Stimulated activated CD4-positive, alpha-beta T cell treated with anti-CD3 and anti-CD28 coated beads, Interleukin-2, amount 100 ng/mL, for 24 hours (primary cell): ENCODE results near the gene HOXA5.
A peak's percentile ranks its signal among the peaks of the same experiment; 100 is the strongest.

Experiments
- DNase-seq, 2 donors: peaks; one replicate each; pipeline ENCODE4 v3.0.0-alpha.2; 2020

The HOXA5 gene

DNA sequence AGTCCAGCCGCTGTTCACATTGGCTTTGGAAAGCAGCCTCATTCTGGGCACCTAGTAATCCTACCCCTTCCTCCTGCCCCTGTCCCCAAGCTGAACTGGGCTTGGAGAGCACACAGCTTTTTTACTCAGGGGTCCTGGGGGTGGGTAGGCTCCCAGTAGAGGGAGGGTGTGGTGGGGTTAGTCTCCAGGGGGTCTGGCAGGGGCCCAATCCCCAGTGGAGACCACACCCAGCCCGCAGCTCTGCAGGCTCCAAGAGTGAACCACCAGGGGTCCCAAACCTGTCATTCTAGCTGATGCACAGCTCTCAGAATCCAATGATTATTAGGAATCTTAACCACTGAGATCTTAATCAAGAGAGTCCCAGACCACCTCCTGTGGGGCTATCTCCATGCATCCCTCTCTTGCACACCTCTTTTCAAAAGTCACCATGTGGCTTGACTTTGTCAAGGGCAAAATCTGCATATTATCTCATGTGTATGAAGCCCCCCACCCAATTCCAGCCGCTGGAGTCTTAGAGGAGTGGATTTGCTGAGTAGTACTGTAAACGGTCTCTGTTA is 38.9 kb upstream of the HOXA5 start:
- no peak for DNase-seq

DNA sequence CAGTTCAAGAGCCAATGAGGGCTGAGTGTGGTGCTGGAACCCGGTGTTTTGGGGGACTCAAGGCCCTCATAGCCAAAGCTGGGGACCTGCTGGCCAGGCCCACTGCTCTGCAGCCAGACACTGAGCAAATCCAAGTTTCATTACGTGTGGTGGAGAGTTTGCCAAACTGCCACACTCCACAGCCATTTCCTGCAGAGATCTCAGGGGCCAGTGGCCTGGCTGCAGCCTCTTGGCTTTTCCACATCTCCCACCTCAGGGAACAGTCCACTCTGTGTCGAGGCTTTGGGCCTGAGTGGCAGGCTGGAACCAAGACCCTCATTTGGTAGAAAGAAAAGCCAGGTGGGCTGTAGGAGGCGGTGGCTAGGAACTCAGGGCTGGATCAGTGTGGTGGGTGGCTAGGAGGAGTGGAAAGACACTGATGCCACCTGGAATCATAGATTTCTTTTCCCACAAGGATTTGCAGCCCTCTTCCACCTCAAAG is 38.4 kb upstream of the HOXA5 start:
- no peak for DNase-seq

DNA sequence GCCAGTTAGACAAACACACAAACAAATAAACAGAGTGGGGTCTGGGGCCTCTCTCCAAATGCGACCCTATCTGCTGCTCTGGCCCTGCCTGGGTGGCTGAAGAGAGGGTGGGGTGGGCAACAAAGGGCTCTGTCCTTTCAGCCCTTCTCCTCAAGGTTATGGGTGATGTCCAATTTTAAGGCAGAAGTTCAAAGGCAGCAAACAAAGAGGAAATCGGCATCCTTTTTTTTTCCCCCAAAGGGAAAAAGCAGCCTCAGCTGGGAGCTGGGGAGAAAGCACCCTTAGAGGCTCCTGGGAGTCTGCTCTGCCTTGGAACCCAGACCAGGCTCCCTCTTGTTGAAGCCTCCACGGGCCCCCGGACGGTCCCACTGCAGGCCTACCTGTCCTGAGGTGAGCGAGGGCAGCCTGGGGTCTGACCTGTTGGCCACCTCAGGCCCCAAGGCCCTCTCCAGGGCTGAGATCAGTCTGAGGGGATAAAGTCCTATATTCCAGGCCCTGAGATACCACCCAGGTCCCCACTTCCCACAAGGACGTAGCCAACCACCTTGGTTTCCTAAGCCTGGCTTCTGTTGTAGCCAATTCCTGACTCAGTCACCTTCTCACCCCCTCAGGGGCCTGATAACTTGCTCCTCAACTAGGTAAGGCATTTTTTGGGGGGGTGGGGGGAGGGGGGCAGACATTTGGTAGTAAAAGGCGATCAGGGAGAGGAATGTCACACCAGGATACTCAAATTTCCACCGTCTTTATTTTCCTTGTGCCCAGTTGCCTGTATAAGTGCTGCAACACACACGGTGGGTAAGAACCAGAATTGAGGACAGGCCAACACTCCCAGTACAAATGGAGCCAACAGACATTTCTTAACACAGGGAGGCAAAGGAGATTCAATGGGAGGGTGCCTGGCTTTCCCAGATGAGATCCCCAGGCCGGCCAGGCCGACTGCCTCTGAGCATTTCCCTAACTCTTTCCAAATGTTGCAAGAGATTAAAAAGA is 37.2 kb upstream of the HOXA5 start:
- DNase-seq = no peak

DNA sequence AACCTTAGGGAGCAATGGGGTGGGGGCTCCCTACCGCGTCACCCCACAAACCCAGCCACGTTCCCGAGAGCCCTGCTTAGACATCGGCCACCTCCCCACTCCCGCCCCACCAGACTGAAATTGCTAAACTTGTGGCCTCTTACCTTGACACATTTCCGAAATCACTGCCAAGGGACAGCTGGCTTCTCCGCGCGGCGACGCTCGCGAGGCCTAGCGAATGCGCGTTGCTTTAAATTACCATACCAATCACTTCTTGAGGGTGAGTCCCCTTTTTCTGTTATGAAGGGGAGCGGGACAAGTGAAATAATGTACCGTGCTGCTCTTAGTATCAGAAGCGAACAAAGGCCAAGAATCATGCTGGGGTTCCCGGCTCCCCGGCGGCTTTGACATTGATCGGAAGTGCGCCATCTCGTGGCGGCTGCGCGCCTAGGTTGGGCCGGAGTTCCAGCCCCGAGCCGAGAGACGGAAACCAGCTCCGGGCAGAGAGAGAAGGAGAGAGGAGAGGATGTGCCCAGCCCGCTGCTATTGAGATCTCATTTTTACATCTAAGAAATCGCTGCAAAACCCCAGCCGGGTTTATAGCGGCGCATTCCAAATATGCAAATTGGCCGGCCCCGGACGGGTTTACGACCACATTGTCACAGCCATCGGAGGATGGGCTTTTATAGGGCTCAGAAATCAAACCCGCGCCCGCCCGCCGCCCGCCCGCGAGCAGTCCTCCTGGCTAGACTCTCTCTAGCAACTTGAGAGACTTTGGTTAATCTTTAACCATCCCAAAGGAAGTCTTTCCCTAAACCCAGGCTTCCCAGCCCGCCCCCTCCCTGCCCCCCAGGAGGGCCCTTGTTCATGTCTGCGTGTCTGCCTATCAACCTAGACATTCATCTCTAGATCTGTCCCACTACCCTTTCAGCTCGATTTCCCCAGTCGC is 36.3 kb upstream of the HOXA5 start:
- peak; percentile 74 to 76 for DNase-seq

DNA sequence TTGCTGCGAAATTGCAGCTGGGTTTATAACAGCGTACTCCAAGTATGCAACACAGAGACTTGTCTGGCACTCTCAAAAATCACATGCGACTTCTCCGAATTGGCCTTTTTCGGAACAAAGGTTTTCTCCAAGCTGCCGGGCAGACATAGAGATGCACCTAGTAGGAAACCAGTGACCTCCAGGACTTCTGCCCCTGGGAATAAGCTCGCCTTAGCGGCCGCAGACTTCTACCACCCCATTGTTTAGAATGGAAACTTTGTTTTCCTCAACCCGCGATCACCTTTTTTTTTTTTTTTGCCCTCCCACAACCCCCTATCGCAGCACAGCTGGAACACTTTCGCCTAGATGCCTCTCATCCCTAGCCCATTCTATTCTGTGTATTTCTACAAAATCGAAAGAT is 35.5 kb upstream of the HOXA5 start:
- DNase-seq = no peak

DNA sequence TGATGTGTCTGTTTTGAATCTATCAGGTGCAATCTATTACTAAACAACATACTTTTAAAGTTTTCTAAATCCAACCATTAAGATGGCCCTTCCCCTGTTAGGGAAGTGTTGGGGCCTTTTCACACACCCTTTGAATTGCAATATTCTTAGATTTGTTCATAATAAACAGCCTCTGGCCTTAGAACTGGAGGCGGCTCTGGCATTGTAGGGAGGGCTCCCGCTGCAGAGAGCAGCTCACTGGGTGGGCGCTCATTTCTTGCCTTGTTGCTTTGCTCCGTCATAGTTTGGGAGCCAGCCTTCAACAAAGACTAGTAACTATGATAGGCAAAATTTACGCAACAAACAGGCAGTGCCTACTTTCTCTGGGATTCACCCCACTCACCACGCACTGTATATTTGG is 34.9 kb upstream of the HOXA5 start:
- DNase-seq = no peak

DNA sequence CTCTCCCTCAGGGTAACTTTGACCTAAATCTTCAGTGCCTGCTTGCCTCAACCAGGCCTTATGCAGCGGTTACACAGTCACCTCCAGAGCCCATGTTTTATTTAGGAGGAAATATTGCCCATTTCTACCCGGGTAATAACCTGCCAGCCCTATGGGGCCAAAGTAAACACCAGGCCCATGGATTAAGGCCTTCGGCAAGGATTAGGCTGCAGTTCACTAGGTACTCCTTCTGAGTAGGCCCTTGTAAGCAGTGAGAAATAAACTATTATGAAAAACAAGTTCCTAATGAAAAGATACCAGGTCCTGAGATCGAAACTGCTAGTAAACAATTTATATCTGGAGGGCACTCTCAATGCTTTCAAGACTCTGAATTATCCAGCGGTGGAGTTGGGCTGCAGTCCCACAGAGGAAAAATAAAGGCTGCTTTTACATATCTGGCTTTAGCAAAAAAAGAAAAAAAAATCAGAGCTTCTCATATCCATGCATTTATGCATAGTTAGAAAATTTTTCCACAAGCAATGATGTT is 34.4 kb upstream of the HOXA5 start:
- DNase-seq = no peak

DNA sequence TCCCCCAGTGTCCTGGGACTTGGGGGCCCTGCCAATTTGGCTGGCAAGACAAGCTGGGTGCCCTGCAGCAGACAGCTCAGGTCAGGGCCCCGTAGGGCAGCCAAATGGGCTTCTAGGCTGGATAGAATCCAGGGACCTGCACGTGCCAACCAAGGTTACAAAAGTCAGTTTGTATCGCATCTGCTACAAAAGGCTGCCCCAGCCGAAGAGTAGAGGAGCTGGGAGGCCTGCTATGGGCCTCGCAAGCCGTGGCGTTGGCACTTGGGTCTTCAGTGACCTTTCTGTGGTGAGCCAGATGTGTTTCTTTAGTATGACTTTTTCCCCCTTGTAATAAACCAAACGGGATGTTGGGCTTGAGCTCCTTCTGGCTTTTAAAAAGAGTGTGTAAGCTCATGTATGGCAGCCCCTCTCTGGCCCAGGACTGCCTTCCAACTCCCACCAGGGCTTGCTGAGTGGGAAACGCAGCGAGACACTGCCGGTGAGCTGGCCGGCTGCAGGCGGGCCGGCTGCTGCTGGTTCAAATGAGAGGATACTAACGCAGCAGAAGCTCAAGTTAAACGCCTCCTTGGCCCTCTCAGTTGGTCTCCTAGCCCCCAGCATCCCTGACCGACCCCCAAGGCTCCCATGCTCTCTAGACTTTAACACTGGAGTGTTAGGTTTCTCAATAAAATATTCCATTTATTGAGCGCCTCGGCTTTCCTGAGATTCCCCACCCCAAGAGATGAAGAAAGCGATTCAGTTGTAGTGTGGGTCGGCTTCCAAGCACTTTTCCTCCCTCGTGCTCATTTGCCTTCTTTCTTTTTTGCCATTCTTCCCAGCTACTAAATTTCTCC is 33.7 kb upstream of the HOXA5 start:
- DNase-seq = no peak

DNA sequence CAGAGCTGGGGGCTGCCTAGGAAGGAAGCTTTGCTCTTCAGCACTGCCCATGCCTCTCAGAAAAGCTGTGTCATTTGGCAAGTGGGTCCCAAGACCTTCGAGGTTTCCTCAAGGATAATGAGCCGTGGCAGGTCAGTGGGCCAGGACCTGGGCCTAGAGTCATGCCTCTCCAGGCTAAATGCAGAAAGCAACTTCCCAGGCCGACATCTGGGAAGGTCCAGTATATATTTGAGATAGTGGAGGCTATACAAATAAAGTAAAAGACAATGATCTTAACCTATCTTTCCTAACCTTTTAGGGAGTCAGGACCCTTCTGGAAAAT is 33.0 kb upstream of the HOXA5 start:
- no peak for DNase-seq

DNA sequence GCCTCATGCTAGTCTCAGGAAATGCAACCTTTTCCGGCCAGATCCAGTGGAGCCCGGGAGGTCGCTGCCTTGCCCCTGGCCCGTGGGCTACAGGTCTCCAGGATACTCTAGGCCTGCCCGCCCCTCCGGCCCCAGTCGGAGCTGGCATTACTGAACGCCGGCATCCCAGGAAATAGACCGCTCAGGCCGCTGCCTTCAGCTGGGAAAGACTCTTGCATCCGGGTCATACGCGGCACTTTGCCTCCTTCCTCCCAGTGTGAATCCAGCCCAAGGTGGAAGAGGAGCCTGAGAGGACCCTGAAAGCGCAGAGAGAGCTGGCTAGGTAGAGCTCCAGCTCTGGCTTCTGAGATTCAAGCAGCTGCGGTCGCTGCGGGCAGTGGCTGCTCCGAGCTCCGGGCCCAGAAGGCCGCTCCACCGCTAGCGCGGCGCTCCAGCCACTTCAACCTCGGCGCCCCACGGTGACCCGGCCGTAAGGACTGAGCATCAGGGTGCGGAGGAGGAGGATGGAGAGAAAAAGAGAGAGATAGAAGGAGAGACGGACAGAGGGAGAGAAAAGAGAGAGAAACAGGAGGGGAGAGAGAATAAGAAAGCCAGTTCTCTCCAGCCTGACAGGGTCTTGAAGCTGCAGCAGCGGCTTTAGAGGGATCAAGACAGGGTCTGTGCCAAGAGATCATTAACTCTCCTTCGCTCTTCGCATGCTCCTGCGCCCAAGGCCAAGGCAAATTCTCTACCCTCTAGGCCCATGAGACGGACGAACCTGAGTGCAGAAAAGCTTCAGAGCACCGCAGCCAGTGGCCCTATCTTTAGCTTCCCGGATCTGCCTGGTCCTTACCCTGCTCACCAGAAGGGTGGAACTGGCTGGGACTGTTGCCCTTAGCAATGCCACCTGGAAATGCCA is 32.4 kb upstream of the HOXA5 start:
- DNase-seq = no peak

DNA sequence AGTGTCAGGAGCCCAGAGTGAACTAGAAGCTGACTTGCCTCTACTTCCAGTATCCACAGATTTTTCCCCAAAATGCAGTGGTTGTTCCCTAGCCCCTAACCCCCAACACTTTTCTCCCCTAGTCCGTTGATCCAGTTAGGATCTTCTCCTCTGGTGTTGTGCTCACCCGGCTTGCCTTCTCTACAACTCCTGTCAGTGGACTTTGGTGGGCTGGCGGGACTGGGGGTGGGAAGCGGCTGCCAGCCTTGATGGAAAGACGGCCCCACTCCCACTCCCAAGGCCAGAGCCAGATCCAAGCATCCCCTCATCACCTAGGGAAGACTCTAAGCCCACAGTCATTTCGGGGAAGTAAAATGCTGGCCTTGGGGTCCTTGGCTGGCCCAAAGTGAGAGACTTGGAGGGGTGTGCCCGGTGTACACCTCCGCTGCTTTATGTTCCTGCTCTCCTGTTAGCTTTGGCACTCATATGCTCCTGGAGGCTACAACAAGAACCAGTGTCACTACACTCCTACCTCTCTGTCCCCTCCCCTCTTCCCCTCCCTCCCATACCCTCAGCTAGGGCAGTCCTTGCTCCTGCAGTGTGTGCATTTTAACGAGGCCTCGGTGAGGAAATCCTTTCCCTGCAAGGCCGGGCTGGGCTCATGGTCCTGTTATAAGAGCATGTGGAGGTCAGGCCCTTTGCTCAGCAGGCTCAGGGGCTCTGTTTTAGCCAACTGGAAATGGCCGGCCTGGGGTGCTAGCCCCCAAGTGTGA is 31.6 kb upstream of the HOXA5 start:
- no peak for DNase-seq

DNA sequence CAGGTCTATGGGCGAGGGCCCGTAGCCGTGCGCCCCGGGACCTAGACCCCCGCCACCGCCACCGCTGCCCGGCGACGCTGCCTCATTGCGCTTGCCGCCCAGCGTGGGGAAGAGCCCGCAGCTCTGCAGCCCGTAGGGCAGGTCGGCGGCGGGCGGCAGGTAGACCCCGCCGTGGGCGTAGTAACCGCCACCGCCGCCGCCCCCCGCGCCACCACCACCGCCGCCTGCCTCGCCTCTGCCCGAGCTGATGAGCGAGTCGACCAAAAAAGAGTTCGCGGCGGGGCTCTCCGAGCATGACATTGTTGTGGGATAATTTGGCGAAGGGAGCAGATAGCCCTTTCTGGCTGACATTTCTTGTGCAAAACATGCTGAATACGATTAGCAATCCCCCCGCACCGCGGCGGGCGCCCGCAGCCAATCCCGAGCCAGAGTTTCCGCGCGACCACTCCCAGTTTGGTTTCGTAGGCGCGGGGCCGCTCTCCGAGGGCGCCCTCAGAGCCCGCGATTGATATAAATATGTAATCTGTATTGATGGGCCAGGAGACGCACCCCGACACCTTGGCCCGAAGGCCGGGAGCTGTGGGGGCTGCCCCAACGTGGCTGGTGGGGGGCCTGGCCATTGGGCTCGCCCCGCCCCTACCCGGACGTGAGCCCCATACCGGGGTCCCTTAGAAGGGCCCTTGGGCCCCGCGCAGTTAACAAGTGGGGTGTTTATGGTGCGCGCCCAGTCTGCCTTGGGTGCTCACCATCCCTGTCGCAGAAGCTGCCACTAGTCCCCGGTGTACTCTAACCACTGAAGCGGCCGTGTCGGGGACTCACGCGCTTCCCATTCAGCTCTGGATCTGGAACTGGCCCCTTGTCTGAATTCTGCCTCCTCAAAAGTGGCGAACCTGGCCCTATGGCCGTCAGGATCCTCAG is 30.7 kb upstream of the HOXA5 start, which contains the start of gene HOXA10:
HOXA10 (minus strand) TSS at position 365 of the 918 bp plus-strand sequence; CDS start at position 351, 14 bp downstream.
- no peak for DNase-seq

DNA sequence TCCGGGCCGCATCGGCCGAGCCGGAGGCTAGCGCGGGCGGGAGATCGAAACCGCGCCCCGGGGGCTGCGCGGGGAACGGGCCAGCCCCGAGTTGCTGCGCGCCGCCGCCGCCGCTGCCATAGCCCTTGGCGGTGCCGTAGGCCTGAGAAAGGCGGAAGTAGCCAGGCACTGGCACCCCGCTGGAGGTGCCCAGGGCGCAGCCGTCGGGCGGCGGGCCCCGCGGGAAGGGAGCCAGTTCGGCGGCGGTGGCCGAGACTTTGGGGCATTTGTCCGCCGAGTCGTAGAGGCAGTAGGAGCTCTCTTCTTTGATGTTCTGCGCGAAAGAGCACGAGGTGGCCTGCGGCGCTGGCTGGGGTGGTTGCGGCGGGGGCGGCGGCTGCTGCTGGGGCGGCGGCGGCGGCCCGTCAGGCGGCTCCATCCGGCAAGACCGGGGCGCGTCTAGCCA is 30.1 kb upstream of the HOXA5 start:
- no peak for DNase-seq

DNA sequence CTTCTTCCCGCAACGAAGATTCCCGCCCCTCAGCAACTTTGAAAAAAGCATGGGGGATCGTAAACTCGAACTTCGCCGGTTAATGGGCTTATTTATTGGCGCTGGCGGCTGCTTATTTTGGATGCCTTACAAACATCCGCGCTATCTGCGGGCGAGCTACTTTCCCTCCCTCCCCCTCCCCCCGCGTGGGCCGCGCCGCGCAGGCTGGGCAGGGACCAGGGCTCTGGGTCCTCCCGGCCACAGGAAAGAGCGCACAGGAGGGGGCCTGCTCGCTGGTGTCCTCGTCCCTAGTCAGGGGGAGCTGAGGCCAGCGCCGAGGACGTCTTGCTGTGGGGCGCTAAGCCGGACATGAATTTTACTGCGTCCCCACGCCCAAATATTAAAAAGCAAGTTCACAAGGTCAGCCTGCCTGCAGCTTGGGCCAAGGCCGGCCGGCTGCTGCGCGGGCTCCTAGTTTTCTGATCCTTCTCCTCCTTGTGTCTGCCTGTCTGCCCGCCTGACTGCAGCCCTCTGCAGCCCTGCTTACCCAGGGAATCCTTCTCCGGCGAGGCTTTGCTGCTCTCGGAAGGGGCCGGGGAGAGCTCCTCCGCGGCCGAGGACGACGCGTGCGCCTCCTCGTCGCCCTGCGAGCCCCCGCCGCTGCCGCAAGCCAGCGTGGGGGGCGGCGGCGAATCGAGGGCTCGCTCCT is 29.5 kb upstream of the HOXA5 start:
- DNase-seq = no peak

DNA sequence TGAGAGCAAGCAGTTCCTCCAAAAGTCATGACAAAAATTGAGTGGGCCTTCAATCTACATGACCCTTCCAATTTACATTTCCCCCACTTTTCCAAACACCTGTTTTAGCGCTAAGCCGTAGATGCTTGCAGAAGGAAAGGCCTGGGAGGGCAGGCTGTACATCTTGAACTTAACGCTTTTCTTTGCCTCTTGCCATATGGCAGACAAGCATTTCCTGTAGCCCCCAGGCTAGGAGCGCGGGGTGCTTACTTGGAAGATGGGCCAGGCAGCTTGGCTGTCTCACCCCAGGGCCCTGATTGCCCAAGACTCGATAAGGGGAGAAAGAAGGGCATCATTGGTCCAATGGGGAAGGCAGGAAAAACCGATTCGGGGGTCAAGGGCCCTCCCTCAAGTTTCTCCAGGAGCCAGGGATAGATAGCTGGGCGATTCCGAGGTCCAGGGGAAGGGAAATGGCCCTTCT is 28.9 kb upstream of the HOXA5 start:
- no peak for DNase-seq

DNA sequence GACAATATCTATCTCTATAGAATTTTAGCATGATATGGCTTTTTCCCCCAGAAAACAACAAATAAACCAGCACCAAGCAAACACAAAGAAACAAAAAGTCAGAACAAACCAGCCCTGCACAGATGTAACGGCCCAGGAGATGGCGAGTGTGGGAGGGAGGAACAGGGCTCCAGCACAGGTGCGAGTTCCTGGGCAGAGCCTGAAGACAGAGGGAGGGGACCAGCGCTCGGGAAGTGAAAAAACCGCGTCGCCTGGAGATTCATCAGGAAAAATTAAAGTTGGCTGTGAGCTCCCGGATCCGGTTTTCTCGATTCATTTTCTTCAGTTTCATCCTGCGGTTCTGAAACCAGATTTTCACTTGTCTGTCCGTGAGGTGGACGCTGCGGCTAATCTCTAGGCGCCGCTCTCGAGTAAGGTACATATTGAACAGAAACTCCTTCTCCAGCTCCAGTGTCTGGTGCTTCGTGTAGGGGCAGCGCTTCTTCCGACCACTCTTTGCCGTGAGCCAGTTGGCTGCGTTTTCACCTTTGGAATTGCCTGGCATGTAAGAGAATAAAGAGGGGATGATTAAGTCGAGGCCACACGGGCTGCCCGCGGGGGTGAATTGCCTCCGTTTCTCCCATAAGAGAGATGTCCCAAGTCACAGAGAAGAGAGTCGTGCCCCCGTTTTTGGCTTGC is 28.3 kb upstream of the HOXA5 start:
- DNase-seq = no peak

DNA sequence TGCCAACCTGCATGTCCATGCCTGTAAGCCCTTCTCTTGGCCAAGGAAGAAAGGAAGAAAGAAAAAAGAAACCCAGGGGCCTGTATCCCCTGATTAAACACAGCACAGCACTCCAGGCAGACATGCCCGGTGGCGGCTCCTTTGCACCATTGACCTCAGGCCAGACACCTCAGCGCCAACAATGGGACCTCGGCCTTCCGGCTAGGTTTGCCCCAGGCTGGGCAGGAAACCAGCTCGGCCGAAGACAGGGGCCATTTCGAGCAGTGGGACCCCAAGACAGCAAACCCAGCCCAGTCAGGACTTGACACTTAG is 27.8 kb upstream of the HOXA5 start:
- DNase-seq = no peak
